Measurements from ENCODE around the gene CENPU. TPM values are rescaled to one million over a fixed set of nuclear protein-coding genes. Genes with fewer than 3 reads are reported as not detected.

CENPU gene
- total and polyA plus RNA-seq, 2 of the 13 experiments (the other 11 are each of a cell fraction or from before 2014, with no cell fraction given) = 11.7 to 35.8 TPM

- TF ChIP-seq PRPF4 (IDR thresholded peaks at IDR 0.05; ENCODE audit: low read depth, low read length, poor library complexity, severe bottlenecking) (no peak), RXRB (CRISPR knock-in tag; IDR thresholded peaks at IDR 0.05; ENCODE audit: borderline replicate concordance) (no peak), ARID5B (CRISPR knock-in tag; IDR thresholded peaks at IDR 0.05) (no peak), ZNF800 (CRISPR knock-in tag; IDR thresholded peaks at IDR 0.05) (no peak), RARA (CRISPR knock-in tag; IDR thresholded peaks at IDR 0.05) (peak; percentile 22), SCMH1 (CRISPR knock-in tag; IDR thresholded peaks at IDR 0.05; ENCODE audit: borderline replicate concordance) (no peak), SRF (IDR thresholded peaks at IDR 0.05; ENCODE audit: low read depth, low read length) (no peak), ELF1 (CRISPR knock-in tag; IDR thresholded peaks at IDR 0.05) (peak; percentile 53), ZNF274 (CRISPR knock-in tag; IDR thresholded peaks at IDR 0.05) (peak; percentile 30; the same call in 1 of the 2 replicates), ZSCAN5A (CRISPR knock-in tag; IDR thresholded peaks at IDR 0.05; ENCODE audit: borderline replicate concordance) (no peak), PPARG (CRISPR knock-in tag; conservative IDR thresholded peaks at IDR 0.05) (no peak; the same call in 1 of the 2 replicates), ETV6 (CRISPR knock-in tag; conservative IDR thresholded peaks at IDR 0.05) (no peak), MTA3 (CRISPR knock-in tag; IDR thresholded peaks at IDR 0.05) (no peak), ZNF850 (CRISPR knock-in tag; conservative IDR thresholded peaks at IDR 0.05) (no peak), ZNF589 (CRISPR knock-in tag; conservative IDR thresholded peaks at IDR 0.05) (peak; percentile 84)
- TF ChIP-seq, protein P1, sequence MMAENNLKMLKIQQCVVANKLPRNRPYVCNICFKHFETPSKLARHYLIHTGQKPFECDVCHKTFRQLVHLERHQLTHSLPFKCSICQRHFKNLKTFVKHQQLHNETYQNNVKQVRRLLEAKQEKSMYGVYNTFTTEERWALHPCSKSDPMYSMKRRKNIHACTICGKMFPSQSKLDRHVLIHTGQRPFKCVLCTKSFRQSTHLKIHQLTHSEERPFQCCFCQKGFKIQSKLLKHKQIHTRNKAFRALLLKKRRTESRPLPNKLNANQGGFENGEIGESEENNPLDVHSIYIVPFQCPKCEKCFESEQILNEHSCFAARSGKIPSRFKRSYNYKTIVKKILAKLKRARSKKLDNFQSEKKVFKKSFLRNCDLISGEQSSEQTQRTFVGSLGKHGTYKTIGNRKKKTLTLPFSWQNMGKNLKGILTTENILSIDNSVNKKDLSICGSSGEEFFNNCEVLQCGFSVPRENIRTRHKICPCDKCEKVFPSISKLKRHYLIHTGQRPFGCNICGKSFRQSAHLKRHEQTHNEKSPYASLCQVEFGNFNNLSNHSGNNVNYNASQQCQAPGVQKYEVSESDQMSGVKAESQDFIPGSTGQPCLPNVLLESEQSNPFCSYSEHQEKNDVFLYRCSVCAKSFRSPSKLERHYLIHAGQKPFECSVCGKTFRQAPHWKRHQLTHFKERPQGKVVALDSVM (CRISPR knock-in tag; IDR thresholded peaks at IDR 0.05) = peak; percentile 92
- TF ChIP-seq, protein P2, sequence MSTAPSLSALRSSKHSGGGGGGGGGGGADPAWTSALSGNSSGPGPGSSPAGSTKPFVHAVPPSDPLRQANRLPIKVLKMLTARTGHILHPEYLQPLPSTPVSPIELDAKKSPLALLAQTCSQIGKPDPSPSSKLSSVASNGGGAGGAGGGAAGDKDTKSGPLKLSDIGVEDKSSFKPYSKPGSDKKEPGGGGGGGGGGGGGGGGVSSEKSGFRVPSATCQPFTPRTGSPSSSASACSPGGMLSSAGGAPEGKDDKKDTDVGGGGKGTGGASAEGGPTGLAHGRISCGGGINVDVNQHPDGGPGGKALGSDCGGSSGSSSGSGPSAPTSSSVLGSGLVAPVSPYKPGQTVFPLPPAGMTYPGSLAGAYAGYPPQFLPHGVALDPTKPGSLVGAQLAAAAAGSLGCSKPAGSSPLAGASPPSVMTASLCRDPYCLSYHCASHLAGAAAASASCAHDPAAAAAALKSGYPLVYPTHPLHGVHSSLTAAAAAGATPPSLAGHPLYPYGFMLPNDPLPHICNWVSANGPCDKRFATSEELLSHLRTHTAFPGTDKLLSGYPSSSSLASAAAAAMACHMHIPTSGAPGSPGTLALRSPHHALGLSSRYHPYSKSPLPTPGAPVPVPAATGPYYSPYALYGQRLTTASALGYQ (CRISPR knock-in tag; IDR thresholded peaks at IDR 0.05) = peak; percentile 27; the same call in 1 of the 2 replicates
Observed at GRCh38 chr4:184649026-184649970, 84.6 kb downstream of the CENPU start, which contains the start of the genes CASP3 and PRIMPOL (continued).
